Measurements from ENCODE around the gene CRACR2B.

- no peak for TF ChIP-seq EZH2 (IDR thresholded peaks at IDR 0.05; ENCODE audit: insufficient read depth, poor library complexity, severe bottlenecking)
- no peak for TF ChIP-seq EZH2phosphoT487 (IDR thresholded peaks at IDR 0.05; ENCODE audit: insufficient read depth, low read depth)
These were observed 36.5 kb downstream of the CRACR2B start for GRCh38 chr11:863910-864827.

Data from GM23248 (cell line).